HepG2 (cell line): ENCODE results near the gene PPP1R12C. TPM values are rescaled to one million over a fixed set of nuclear protein-coding genes. Genes with fewer than 3 reads are reported as not detected.

Source experiments
- CTCF ChIP-seq: sonication (generic); formaldehyde crosslinking; IDR thresholded peaks from 2 replicates; pipeline ENCODE4 v1.5.0; 2020; ENCODE audit warnings: mild to moderate bottlenecking, missing genetic modification reagents, moderate library complexity
- DRAP1 ChIP-seq: IDR thresholded peaks from 2 replicates; pipeline ENCODE4 v1.6.1; 2016; ENCODE audit warnings: missing genetic modification reagents, missing compliant biosample characterization
- EHMT2 ChIP-seq: fragments of 200-600 bp; sonication (generic); IDR thresholded peaks from 2 replicates; pipeline ENCODE4 v1.7.0; 2017; ENCODE audit warnings: antibody characterized with exemption, low read depth, low read length, borderline replicate concordance
- ELF1 ChIP-seq: sonication (generic); formaldehyde crosslinking; IDR thresholded peaks from 2 replicates; pipeline ENCODE4 v1.4.0; 2020; ENCODE audit warnings: missing genetic modification reagents
- GABPB1 ChIP-seq: IDR thresholded peaks from 2 replicates; pipeline ENCODE4 v1.6.1; 2016; ENCODE audit warnings: mild to moderate bottlenecking, missing genetic modification reagents, moderate library complexity, missing compliant biosample characterization
- HHEX ChIP-seq: IDR thresholded peaks from 2 replicates; pipeline ENCODE4 v1.6.1; 2016; ENCODE audit warnings: control low read depth
- HMG20B ChIP-seq: conservative IDR thresholded peaks from 2 replicates; pipeline ENCODE4 v1.6.1; 2016; ENCODE audit warnings: missing genetic modification reagents, missing compliant biosample characterization
- HNF4A ChIP-seq: sonication (generic); formaldehyde crosslinking; IDR thresholded peaks from 2 replicates; pipeline ENCODE4 v1.4.0; 2020; ENCODE audit warnings: missing genetic modification reagents
- JDP2 ChIP-seq: sonication (generic); formaldehyde crosslinking; IDR thresholded peaks from 2 replicates; pipeline ENCODE4 v1.8.1; 2022; ENCODE audit warnings: missing genetic modification reagents, borderline replicate concordance
- MED8 ChIP-seq: sonication (generic); formaldehyde crosslinking; IDR thresholded peaks from 2 replicates; pipeline ENCODE4 v1.8.1; 2023; ENCODE audit warnings: mild to moderate bottlenecking, missing genetic modification reagents; ENCODE audit not compliant: insufficient replicate concordance
- PRDM10 ChIP-seq: sonication (generic); formaldehyde crosslinking; IDR thresholded peaks from 2 replicates; pipeline ENCODE4 v1.4.0; 2020; ENCODE audit warnings: low read depth, missing genetic modification reagents
- SMARCC2 ChIP-seq: fragments of 450-650 bp; IDR thresholded peaks from 2 replicates; pipeline ENCODE4 v1.6.1; 2017; ENCODE audit warnings: antibody characterized with exemption, mild to moderate bottlenecking
- TRIM22 ChIP-seq: fragments of 450-650 bp; IDR thresholded peaks from 2 replicates; pipeline ENCODE4 v1.6.1; 2017
- YY1 ChIP-seq: IDR thresholded peaks from 2 replicates; pipeline ENCODE4 v1.6.1; 2011; ENCODE audit warnings: low read length, low read depth, moderate library complexity, mild to moderate bottlenecking; ENCODE audit not compliant: insufficient read depth, insufficient replicate concordance
- ZFP91 ChIP-seq: sonication (generic); formaldehyde crosslinking; IDR thresholded peaks from 2 replicates; pipeline ENCODE4 v1.9.0; 2022; ENCODE audit warnings: missing genetic modification reagents, mild to moderate bottlenecking, borderline replicate concordance
- ZNF33B ChIP-seq: sonication (generic); formaldehyde crosslinking; IDR thresholded peaks from 2 replicates; pipeline ENCODE4 v1.5.1; 2020; ENCODE audit warnings: mild to moderate bottlenecking, missing genetic modification reagents
- ZNF431 ChIP-seq: sonication (generic); formaldehyde crosslinking; IDR thresholded peaks from 2 replicates; pipeline ENCODE4 v1.9.0; 2022; ENCODE audit warnings: missing genetic modification reagents, low read depth, mild to moderate bottlenecking, borderline replicate concordance
- ZNF772 ChIP-seq: sonication (generic); formaldehyde crosslinking; IDR thresholded peaks from 2 replicates; pipeline ENCODE4 v1.5.0; 2020; ENCODE audit warnings: mild to moderate bottlenecking, missing genetic modification reagents
- ZNF850 ChIP-seq: sonication (generic); formaldehyde crosslinking; conservative IDR thresholded peaks from 2 replicates; pipeline ENCODE4 v1.9.0; 2021; ENCODE audit warnings: mild to moderate bottlenecking, missing genetic modification reagents
- ZSCAN30 ChIP-seq: sonication (generic); formaldehyde crosslinking; IDR thresholded peaks from 2 replicates; pipeline ENCODE4 v1.5.0; 2020; ENCODE audit warnings: mild to moderate bottlenecking, missing genetic modification reagents
- polyA plus RNA-seq, 8 experiments: library from polyadenylated mRNA; depleted of rRNA in 3 of 8; stranded (reverse) in 7 of 8; unstranded in 1 of 8; fragments of >200 nt; fragmentation: Illumina TruSeq in 4 of 8; extraction: Trizol in 4 of 8; gene quantifications; 2 replicates each; pipeline versions ENCODE4 v1.2.1 to v1.2.3, GENCODE V29; 2011 to 2016; ENCODE audit warnings: low read depth in 4 of 8, missing spikeins in 1 of 8, mixed read lengths in 1 of 8; ENCODE audit not compliant: insufficient read depth in 1 of 8
- total RNA-seq, 5 experiments: library from RNA; depleted of rRNA; stranded (reverse); fragments of >200 nt; fragmentation: Illumina TruSeq; extraction: Trizol; gene quantifications; 2 replicates each; pipeline ENCODE4 v1.2.3, GENCODE V29; 2016; ENCODE audit warnings: low read depth in 1 of 5

PPP1R12C gene
- total and polyA plus RNA-seq, 2 of the 13 experiments (the other 11 are each of a cell fraction or from before 2014, with no cell fraction given) = 29.7 to 30.3 TPM

GRCh38 chr19:55165952-55166529, 48.6 kb upstream of the PPP1R12C start (continued):
- TF ChIP-seq PRDM10 (CRISPR knock-in tag) (no peak; the same call in 1 of the 2 replicates), JDP2 (CRISPR knock-in tag) (no peak), HNF4A (CRISPR knock-in tag) (no peak), ELF1 (CRISPR knock-in tag) (peak; percentile 62; the same call in 1 of the 2 replicates), MED8 (no peak), SMARCC2 (no peak), ZFP91 (CRISPR knock-in tag) (peak; percentile 53; the same call in 1 of the 2 replicates), GABPB1 (CRISPR knock-in tag) (peak; percentile 83), HHEX (CRISPR knock-in tag) (0 out of 2 replicates have a peak, but pooled peaks have one; percentile 10), HMG20B (CRISPR knock-in tag) (no peak), ZNF431 (CRISPR knock-in tag) (no peak), YY1 (peak; percentile 22), TRIM22 (no peak), ZNF33B (CRISPR knock-in tag) (no peak), ZNF850 (no peak), DRAP1 (CRISPR knock-in tag) (0 out of 2 replicates have a peak, but pooled peaks have one; percentile 4), ZNF772 (CRISPR knock-in tag) (peak; percentile 0; the same call in 1 of the 2 replicates), CTCF (CRISPR knock-in tag) (peak; percentile 92), ZSCAN30 (CRISPR knock-in tag) (no peak), EHMT2 (no peak)
